Measurements from ENCODE around the gene PARD3B.

- TF ChIP-seq REST (IDR thresholded peaks at IDR 0.05; ENCODE audit: unreplicated experiment) = no peak
- TF ChIP-seq CTCF (conservative IDR thresholded peaks at IDR 0.05; ENCODE audit: low read depth in 2 of 2) = no peak
- TF ChIP-seq EZH2 (IDR thresholded peaks at IDR 0.05; ENCODE audit: low read depth, unreplicated experiment) = no peak
- no peak for TF ChIP-seq STAT1 (IDR thresholded peaks at IDR 0.05; ENCODE audit: unreplicated experiment)
- no peak for TF ChIP-seq POLR2AphosphoS5 (IDR thresholded peaks at IDR 0.05; ENCODE audit: low read depth)
- no peak for TF ChIP-seq ETS1 (IDR thresholded peaks at IDR 0.05)
- no peak for TF ChIP-seq EZH2phosphoT487 (IDR thresholded peaks at IDR 0.05; ENCODE audit: unreplicated experiment)
- no peak for TF ChIP-seq NANOG (IDR thresholded peaks at IDR 0.05; ENCODE audit: borderline replicate concordance)
- TF ChIP-seq JUNB (IDR thresholded peaks at IDR 0.05; ENCODE audit: unreplicated experiment) = no peak
- no peak for TF ChIP-seq CREB1 (CRISPR knock-in tag; IDR thresholded peaks at IDR 0.05; ENCODE audit: low read depth)
These were observed 147.5 kb downstream of the PARD3B start for GRCh38 chr2:204692790-204693189.
